OCI-LY7 (cell line): ENCODE data around the gene TIGD4. TPM values are rescaled to one million over a fixed set of nuclear protein-coding genes. Genes with fewer than 3 reads are reported as not detected.

Experiments
- BruUV-seq: library from RNA; stranded (reverse); fragments of 400-500 nt; replicated peaks from 2 replicates; lab custom pipeline; 2021; lab: Mats Ljungman, UMichigan
- CTCF ChIA-PET: fragments of 300-600 bp; sonication (Branson Sonifier 250); formaldehyde crosslinking; loops from one replicate; lab custom pipeline; 2022; ENCODE audit warnings: antibody characterized with exemption; ENCODE audit not compliant: unreplicated experiment; lab: Charles Lee
- POLR2A ChIA-PET: fragments of 300-600 bp; sonication (Branson Sonifier 250); formaldehyde crosslinking; loops from one replicate; lab custom pipeline; 2022; ENCODE audit warnings: antibody characterized with exemption; lab: Charles Lee
- DNase-seq: peaks from one replicate; pipeline ENCODE4 v3.0.0-alpha.2; 2015; ENCODE audit warnings: low spot score
- H2AFZ ChIP-seq: fragments of 200-600 bp; sonication (generic), shearing (Covaris generic); 2 replicates; pipeline ENCODE4 v1.6.1; 2014; ENCODE audit warnings: mild to moderate bottlenecking, antibody characterized with exemption, low read length, moderate library complexity
- H3K27ac ChIP-seq: fragments of 200-600 bp; sonication (generic); 2 replicates; pipeline ENCODE4 v1.5.1; 2014; ENCODE audit warnings: mixed run types, low read depth, mild to moderate bottlenecking, moderate library complexity, low read length, inconsistent platforms; ENCODE audit not compliant: poor library complexity, severe bottlenecking
- H3K36me3 ChIP-seq: fragments of 200-600 bp; sonication (generic); 2 replicates; pipeline ENCODE4 v1.6.1; 2014; ENCODE audit warnings: mild to moderate bottlenecking, antibody characterized with exemption, low read length, moderate library complexity, mixed read lengths; ENCODE audit not compliant: insufficient read depth
- H3K4me1 ChIP-seq: fragments of 200-600 bp; sonication (generic); 2 replicates; pipeline ENCODE4 v1.5.1; 2014; ENCODE audit warnings: mild to moderate bottlenecking, low read length; ENCODE audit not compliant: insufficient read depth, poor library complexity, severe bottlenecking
- H3K4me2 ChIP-seq: fragments of 200-600 bp; sonication (generic); 2 replicates; pipeline ENCODE4 v1.6.1; 2014; ENCODE audit warnings: mild to moderate bottlenecking, low read length
- H3K4me3 ChIP-seq: fragments of 200-600 bp; sonication (generic); 2 replicates; pipeline ENCODE4 v1.5.1; 2014; ENCODE audit warnings: mild to moderate bottlenecking, low read depth, low read length; ENCODE audit not compliant: poor library complexity, severe bottlenecking
- H3K79me2 ChIP-seq: fragments of 200-600 bp; sonication (generic); 2 replicates; pipeline ENCODE4 v1.6.1; 2016; ENCODE audit warnings: low read depth, mild to moderate bottlenecking, low read length, moderate library complexity, mixed read lengths; ENCODE audit not compliant: insufficient read depth
- H3K9me2 ChIP-seq: fragments of 200-600 bp; sonication (generic); 2 replicates; pipeline ENCODE4 v1.6.1; 2016; ENCODE audit warnings: mild to moderate bottlenecking, low read length, mixed read lengths; ENCODE audit not compliant: insufficient read depth
- H3K9me3 ChIP-seq: fragments of 200-600 bp; sonication (generic); 2 replicates; pipeline ENCODE4 v1.6.1; 2014; ENCODE audit warnings: mild to moderate bottlenecking, mixed run types, low read length, mixed read lengths
- H4K20me1 ChIP-seq: fragments of 200-600 bp; sonication (generic); 2 replicates; pipeline ENCODE4 v1.6.1; 2014; ENCODE audit warnings: mild to moderate bottlenecking, antibody characterized with exemption, low read length, moderate library complexity, mixed read lengths; ENCODE audit not compliant: insufficient read depth
- EZH2phosphoT487 ChIP-seq: fragments of 200-600 bp; sonication (generic); IDR thresholded peaks from 2 replicates; pipeline ENCODE4 v1.6.1; 2018; ENCODE audit warnings: low read depth, borderline replicate concordance, mild to moderate bottlenecking, mixed run types, antibody characterized with exemption, low read length, moderate library complexity, mixed read lengths
- intact Hi-C: fragments of 100-400 bp; cut with micrococcal nuclease; formaldehyde crosslinking; loops from one replicate; pipeline ENCODE4 v1.10.0; 2022; ENCODE audit not compliant: unreplicated experiment
- total RNA-seq, 2 experiments: library from RNA; depleted of rRNA in 1 of 2; stranded (reverse); fragments of >200 nt in 1 of 2; shearing (Covaris generic) in 1 of 2; gene quantifications; 2 replicates each; pipeline ENCODE4 v1.2.3, GENCODE V29; 2014 to 2022
- TF ChIP-seq, protein P1 (sequence below): fragments of 200-600 bp; sonication (generic); conservative IDR thresholded peaks from 2 replicates; pipeline ENCODE4 v1.5.1; 2014; ENCODE audit warnings: mild to moderate bottlenecking, antibody characterized with exemption, low read length, moderate library complexity, mixed read lengths

The TIGD4 gene
- total RNA-seq, 2 experiments from 2014 or later: 1.0 to 1.5 TPM

DNA sequence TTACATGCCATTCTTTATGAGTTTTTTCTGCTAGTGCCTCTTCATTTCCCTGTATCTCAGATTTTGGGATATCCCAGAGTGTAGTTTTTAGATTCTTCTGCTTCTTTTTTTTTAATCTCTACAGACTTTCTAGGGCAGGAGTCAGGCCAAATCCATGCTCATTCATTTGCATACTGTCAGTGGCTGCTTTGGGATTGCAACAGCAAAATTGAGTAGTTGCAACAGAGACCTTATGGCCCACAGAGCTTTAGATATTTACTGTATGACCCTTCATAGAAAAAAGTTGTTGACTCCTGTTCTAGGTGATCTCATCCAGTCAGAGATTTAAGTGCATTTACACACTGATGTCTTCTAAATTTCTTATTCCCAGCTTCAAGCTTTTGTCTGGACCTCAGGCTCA is 35.5 kb upstream of the TIGD4 start:
- H3K9me2 ChIP-seq: no peaks in the 10 kb centered on the region
- H4K20me1 ChIP-seq: no peaks in the 10 kb centered on the region
- H3K4me1 ChIP-seq: peaks cover 9% of the 10 kb centered on the region
- peaks cover 22% of the 10 kb centered on the region; the same call in 1 of the 2 replicates for H3K9me3 ChIP-seq
- H3K4me3 ChIP-seq: no peak overlapping the region
- no peak for DNase-seq
- CTCF ChIA-PET: no interaction called here
- no peak for TF ChIP-seq EZH2phosphoT487
- TF ChIP-seq, protein P1, sequence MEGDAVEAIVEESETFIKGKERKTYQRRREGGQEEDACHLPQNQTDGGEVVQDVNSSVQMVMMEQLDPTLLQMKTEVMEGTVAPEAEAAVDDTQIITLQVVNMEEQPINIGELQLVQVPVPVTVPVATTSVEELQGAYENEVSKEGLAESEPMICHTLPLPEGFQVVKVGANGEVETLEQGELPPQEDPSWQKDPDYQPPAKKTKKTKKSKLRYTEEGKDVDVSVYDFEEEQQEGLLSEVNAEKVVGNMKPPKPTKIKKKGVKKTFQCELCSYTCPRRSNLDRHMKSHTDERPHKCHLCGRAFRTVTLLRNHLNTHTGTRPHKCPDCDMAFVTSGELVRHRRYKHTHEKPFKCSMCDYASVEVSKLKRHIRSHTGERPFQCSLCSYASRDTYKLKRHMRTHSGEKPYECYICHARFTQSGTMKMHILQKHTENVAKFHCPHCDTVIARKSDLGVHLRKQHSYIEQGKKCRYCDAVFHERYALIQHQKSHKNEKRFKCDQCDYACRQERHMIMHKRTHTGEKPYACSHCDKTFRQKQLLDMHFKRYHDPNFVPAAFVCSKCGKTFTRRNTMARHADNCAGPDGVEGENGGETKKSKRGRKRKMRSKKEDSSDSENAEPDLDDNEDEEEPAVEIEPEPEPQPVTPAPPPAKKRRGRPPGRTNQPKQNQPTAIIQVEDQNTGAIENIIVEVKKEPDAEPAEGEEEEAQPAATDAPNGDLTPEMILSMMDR: no peak
- BruUV-seq: no TSS peak
- intact Hi-C loops: no loop called here
- no peaks in the 10 kb centered on the region for H3K79me2 ChIP-seq
- H3K36me3 ChIP-seq: peaks cover 22% of the 10 kb centered on the region; the same call in 1 of the 2 replicates
- H2AFZ ChIP-seq: no peak overlapping the region
- no peak overlapping the region for H3K27ac ChIP-seq
- POLR2A ChIA-PET: interaction anchor here (0.8 to 1.1 kb wide), 2 partner anchors 16 to 291 kb away, joined by 3 to 4 read pairs; no protein-coding TSS in a partner anchor
- no peak overlapping the region for H3K4me2 ChIP-seq

DNA sequence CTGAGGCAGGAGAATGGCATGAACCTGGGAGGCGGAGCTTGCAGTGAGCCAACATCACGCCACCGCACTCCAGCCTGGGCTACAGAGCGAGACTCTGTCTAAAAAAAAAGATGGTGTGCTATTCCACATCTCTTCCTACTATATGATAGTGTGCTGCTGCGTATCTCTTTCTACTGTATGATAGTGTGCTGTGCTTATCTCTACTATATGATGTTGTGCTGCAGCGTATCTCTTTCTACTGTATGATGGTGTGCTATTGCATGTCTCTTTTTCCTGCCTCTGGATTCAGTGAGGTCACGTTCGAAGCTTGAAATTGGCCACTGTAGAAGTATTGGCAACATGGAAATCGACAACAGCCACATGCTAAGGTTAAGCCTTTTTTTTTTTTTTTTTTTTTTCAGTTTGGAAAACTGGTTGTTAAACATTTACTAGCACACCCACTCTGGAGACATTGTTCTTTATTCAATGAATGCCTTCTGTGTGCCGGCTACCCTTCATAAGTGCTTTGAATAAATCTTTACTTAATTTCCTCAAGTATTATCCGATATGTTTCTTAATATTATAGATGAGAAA is 31.3 kb upstream of the TIGD4 start:
- no peak overlapping the region for H3K4me2 ChIP-seq
- no peaks in the 10 kb centered on the region for H4K20me1 ChIP-seq
- TF ChIP-seq, protein P1: no peak
- no peak for TF ChIP-seq EZH2phosphoT487
- H3K9me3 ChIP-seq: peaks cover 22% of the 10 kb centered on the region; the same call in 1 of the 2 replicates
- H3K27ac ChIP-seq: no peak overlapping the region
- intact Hi-C loops: no loop called here
- no peak overlapping the region for H2AFZ ChIP-seq
- H3K4me3 ChIP-seq: no peak overlapping the region
- no TSS peak for BruUV-seq
- peaks cover 11% of the 10 kb centered on the region; the same call in 1 of the 2 replicates for H3K79me2 ChIP-seq
- H3K9me2 ChIP-seq: no peaks in the 10 kb centered on the region
- H3K4me1 ChIP-seq: peaks cover 9% of the 10 kb centered on the region
- no peak for DNase-seq
- H3K36me3 ChIP-seq: peaks cover 27% of the 10 kb centered on the region; the same call in 1 of the 2 replicates
- ChIA-PET POLR2A (interaction anchor here (0.7 to 1.1 kb wide), 4 partner anchors 19 to 659 kb away, joined by 3 to 5 read pairs (median 4); no protein-coding TSS in a partner anchor), CTCF (no interaction called here)

DNA sequence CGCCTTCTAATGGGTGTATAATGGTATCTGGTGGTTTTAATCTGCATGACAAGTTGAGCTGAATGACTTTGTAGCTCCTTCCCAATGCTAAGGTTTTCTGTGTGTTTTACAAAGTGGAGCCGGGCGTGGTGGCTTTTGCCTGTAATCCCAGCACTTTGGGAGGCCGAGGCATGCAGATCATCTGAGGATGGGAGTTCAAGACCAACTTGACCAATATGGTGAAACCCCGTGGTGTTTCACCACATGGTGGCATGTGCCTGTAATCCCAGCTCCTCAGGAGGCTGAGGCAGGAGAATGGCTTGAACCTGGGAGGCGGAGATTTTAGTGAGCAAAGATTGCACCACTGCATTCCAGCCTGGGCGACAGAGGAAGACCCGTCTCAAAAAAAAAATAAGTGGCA is 29.1 kb upstream of the TIGD4 start:
- Histone ChIP-seq H2AFZ (no peak overlapping the region), H3K36me3 (peaks cover 16% of the 10 kb centered on the region; the same call in 1 of the 2 replicates), H4K20me1 (no peaks in the 10 kb centered on the region), H3K4me2 (no peak overlapping the region), H3K27ac (no peak overlapping the region), H3K9me3 (peaks cover 14% of the 10 kb centered on the region; the same call in 1 of the 2 replicates), H3K9me2 (no peaks in the 10 kb centered on the region), H3K4me1 (peaks cover 9% of the 10 kb centered on the region), H3K79me2 (peaks cover 11% of the 10 kb centered on the region; the same call in 1 of the 2 replicates), H3K4me3 (no peak overlapping the region)
- POLR2A ChIA-PET: interaction anchor here (1.2 to 1.6 kb wide), 3 partner anchors 9 to 21 kb away, joined by 3 to 5 read pairs (median 4); no protein-coding TSS in a partner anchor
- no TSS peak for BruUV-seq
- intact Hi-C loops: no loop called here
- CTCF ChIA-PET: no interaction called here
- TF ChIP-seq EZH2phosphoT487: no peak
- TF ChIP-seq, protein P1: no peak
- DNase-seq: no peak
